ENCODE results near the gene CHMP1B. TPM values are rescaled to one million over a fixed set of nuclear protein-coding genes. Genes with fewer than 3 reads are reported as not detected.

CHMP1B gene
- total and polyA plus RNA-seq, 9 of the 15 experiments (the other 6 are each of a cell fraction or from before 2014, with no cell fraction given): 12.3 to 29.9 (median 19.0) TPM

DNA sequence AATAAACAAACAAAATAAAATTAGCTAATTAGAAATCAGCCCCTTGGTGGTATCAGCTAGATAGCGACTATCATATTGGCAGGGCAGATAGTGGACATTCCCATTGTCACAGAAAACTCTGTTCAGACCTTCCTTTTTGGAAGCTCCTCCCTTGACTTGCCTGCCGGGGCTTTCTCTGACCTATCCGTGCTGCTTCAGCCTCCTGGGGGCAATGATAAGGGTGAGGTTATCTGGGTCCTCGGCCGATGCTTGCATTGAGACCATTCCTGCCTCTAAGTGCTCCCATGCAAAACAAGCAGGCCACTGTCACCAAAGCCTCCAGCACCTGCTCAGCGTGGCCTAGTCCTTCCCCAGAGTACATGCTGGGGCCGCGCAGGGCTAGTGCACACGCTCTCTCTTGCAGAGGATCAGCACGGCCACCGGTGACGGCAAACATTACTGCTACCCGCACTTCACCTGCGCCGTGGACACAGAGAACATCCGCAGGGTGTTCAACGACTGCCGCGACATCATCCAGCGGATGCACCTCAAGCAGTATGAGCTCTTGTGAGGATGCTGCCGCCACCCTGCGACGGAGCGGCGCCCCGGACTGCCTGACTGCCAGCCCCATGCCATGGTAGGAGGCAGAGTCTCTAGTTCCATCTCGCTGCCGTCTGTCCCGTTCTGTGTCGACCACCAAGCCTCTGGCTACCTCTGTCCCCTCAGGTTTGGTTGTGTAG is 29.5 kb downstream of the CHMP1B start (continued):
- TF ChIP-seq, protein P1, sequence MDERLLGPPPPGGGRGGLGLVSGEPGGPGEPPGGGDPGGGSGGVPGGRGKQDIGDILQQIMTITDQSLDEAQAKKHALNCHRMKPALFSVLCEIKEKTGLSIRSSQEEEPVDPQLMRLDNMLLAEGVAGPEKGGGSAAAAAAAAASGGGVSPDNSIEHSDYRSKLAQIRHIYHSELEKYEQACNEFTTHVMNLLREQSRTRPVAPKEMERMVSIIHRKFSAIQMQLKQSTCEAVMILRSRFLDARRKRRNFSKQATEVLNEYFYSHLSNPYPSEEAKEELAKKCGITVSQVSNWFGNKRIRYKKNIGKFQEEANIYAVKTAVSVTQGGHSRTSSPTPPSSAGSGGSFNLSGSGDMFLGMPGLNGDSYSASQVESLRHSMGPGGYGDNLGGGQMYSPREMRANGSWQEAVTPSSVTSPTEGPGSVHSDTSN (CRISPR knock-in tag; IDR thresholded peaks at IDR 0.05; ENCODE audit: low read depth): no peak
- TF ChIP-seq, protein P1 (tag; conservative IDR thresholded peaks at IDR 0.05; ENCODE audit: low read depth): no peak
- TF ChIP-seq, protein P2, sequence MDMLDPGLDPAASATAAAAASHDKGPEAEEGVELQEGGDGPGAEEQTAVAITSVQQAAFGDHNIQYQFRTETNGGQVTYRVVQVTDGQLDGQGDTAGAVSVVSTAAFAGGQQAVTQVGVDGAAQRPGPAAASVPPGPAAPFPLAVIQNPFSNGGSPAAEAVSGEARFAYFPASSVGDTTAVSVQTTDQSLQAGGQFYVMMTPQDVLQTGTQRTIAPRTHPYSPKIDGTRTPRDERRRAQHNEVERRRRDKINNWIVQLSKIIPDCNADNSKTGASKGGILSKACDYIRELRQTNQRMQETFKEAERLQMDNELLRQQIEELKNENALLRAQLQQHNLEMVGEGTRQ (CRISPR knock-in tag; IDR thresholded peaks at IDR 0.05): no peak
- TF ChIP-seq HMGN3 (IDR thresholded peaks at IDR 0.05; ENCODE audit: borderline replicate concordance, extremely low read depth, insufficient read length, low read depth, low read length) (peak; percentile 33), JUNB (CRISPR knock-in tag; conservative IDR thresholded peaks at IDR 0.05) (no peak), HNRNPH1 (optimal IDR thresholded peaks at IDR 0.05; ENCODE audit: low read depth, low read length) (no peak), MEF2D (tag; conservative IDR thresholded peaks at IDR 0.05; ENCODE audit: low read depth) (no peak), TCF3 (CRISPR knock-in tag; IDR thresholded peaks at IDR 0.05) (peak; percentile 75), GATA2 (CRISPR knock-in tag; IDR thresholded peaks at IDR 0.05) (peak; percentile 35; the same call in 1 of the 2 replicates), CCNT2 (IDR thresholded peaks at IDR 0.05; ENCODE audit: borderline replicate concordance, extremely low read depth, insufficient read length, low read depth, low read length) (peak; percentile 42), MAFK (IDR thresholded peaks at IDR 0.05; ENCODE audit: low read length) (no peak), SMARCA4 (IDR thresholded peaks at IDR 0.05) (peak; percentile 58; the same call in 1 of the 2 replicates), TEAD4 (IDR thresholded peaks at IDR 0.05; ENCODE audit: low read length) (peak; percentile 67), TEAD4 (CRISPR knock-in tag; IDR thresholded peaks at IDR 0.05; ENCODE audit: borderline replicate concordance) (no peak), DPF2 (IDR thresholded peaks at IDR 0.05) (peak; percentile 61; the same call in 1 of the 2 replicates), SAFB (IDR thresholded peaks at IDR 0.05; ENCODE audit: borderline replicate concordance, low read depth, low read length) (no peak)
- TF ChIP-seq, protein P3, sequence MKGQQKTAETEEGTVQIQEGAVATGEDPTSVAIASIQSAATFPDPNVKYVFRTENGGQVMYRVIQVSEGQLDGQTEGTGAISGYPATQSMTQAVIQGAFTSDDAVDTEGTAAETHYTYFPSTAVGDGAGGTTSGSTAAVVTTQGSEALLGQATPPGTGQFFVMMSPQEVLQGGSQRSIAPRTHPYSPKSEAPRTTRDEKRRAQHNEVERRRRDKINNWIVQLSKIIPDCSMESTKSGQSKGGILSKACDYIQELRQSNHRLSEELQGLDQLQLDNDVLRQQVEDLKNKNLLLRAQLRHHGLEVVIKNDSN (CRISPR knock-in tag; IDR thresholded peaks at IDR 0.05): 0 out of 2 replicates have a peak, but pooled peaks have one; percentile 5
- TF ChIP-seq, protein P4, sequence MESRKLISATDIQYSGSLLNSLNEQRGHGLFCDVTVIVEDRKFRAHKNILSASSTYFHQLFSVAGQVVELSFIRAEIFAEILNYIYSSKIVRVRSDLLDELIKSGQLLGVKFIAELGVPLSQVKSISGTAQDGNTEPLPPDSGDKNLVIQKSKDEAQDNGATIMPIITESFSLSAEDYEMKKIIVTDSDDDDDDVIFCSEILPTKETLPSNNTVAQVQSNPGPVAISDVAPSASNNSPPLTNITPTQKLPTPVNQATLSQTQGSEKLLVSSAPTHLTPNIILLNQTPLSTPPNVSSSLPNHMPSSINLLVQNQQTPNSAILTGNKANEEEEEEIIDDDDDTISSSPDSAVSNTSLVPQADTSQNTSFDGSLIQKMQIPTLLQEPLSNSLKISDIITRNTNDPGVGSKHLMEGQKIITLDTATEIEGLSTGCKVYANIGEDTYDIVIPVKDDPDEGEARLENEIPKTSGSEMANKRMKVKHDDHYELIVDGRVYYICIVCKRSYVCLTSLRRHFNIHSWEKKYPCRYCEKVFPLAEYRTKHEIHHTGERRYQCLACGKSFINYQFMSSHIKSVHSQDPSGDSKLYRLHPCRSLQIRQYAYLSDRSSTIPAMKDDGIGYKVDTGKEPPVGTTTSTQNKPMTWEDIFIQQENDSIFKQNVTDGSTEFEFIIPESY (CRISPR knock-in tag; IDR thresholded peaks at IDR 0.05): peak; percentile 74; the same call in 1 of the 2 replicates
